ENCODE results near the gene LRRC4C. TPM values are rescaled to one million over a fixed set of nuclear protein-coding genes. Genes with fewer than 3 reads are reported as not detected.

Gene LRRC4C
- total and polyA plus RNA-seq, 2 experiments from 2014 or later = 0.35 to 1.1 TPM

DNA sequence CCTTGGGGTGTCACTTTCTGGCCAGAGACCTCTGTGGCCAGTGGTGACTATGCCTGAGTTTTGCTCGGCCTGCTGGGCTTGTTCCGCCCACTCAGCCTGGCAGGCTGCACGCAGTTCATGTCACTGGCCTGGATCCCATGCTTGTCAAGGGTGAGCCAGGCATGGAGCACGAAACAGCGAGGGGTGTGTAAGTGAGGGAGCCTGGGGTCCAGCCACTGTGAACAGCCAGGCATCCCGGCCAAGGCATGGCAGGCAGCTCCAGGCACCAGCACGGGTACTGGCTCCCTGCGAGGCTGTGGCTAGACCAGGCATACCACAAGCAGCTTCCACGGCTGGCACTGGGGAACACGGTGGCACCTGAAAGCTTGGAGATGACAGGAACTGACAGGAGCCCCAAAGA is 214.3 kb downstream of the LRRC4C start:
- H3K36me3 Mint-ChIP-seq (ENCODE audit: low read depth) = 0 out of 3 replicates have a peak, but pooled peaks cover 3% of the 10 kb centered on the region
- H3K79me2 ChIP-seq (replicated peaks; ENCODE audit: insufficient read depth) = no peaks in the 10 kb centered on the region
- H3K27ac Mint-ChIP-seq = no peak overlapping the region
- H3K27me3 ChIP-seq (ENCODE audit: insufficient read depth) = no peaks in the 10 kb centered on the region
- peaks cover 10% of the 10 kb centered on the region for H3K4me1 Mint-ChIP-seq
- ATAC-seq (no peak), DNase-seq (ENCODE audit: low spot score) (no peak)
- H3F3A ChIP-seq (replicated peaks; ENCODE audit: low read depth) = no peaks in the 10 kb centered on the region
- H3K4me3 Mint-ChIP-seq = no peak overlapping the region
- no peaks in the 10 kb centered on the region for H4K20me1 ChIP-seq (replicated peaks; ENCODE audit: insufficient read depth)
- H3K4me2 ChIP-seq = no peak overlapping the region
- no peaks in the 10 kb centered on the region for H3K36me3 ChIP-seq (ENCODE audit: insufficient read depth)
- H3K4me1 ChIP-seq (ENCODE audit: insufficient read depth) = no peaks in the 10 kb centered on the region
- no peak overlapping the region for H3K27ac ChIP-seq (ENCODE audit: low read depth)
- H3K27me3 Mint-ChIP-seq (ENCODE audit: insufficient read depth, low read depth, poor library complexity) = no peaks in the 10 kb centered on the region
- no peak overlapping the region for H2AFZ ChIP-seq
- H3K9me2 ChIP-seq (ENCODE audit: insufficient read depth) = no peaks in the 10 kb centered on the region
- no peak for TF ChIP-seq EZH2 (IDR thresholded peaks at IDR 0.05; ENCODE audit: low read depth, unreplicated experiment)
- no peak for TF ChIP-seq EZH2phosphoT487 (IDR thresholded peaks at IDR 0.05; ENCODE audit: unreplicated experiment)
- TF ChIP-seq, protein P1, sequence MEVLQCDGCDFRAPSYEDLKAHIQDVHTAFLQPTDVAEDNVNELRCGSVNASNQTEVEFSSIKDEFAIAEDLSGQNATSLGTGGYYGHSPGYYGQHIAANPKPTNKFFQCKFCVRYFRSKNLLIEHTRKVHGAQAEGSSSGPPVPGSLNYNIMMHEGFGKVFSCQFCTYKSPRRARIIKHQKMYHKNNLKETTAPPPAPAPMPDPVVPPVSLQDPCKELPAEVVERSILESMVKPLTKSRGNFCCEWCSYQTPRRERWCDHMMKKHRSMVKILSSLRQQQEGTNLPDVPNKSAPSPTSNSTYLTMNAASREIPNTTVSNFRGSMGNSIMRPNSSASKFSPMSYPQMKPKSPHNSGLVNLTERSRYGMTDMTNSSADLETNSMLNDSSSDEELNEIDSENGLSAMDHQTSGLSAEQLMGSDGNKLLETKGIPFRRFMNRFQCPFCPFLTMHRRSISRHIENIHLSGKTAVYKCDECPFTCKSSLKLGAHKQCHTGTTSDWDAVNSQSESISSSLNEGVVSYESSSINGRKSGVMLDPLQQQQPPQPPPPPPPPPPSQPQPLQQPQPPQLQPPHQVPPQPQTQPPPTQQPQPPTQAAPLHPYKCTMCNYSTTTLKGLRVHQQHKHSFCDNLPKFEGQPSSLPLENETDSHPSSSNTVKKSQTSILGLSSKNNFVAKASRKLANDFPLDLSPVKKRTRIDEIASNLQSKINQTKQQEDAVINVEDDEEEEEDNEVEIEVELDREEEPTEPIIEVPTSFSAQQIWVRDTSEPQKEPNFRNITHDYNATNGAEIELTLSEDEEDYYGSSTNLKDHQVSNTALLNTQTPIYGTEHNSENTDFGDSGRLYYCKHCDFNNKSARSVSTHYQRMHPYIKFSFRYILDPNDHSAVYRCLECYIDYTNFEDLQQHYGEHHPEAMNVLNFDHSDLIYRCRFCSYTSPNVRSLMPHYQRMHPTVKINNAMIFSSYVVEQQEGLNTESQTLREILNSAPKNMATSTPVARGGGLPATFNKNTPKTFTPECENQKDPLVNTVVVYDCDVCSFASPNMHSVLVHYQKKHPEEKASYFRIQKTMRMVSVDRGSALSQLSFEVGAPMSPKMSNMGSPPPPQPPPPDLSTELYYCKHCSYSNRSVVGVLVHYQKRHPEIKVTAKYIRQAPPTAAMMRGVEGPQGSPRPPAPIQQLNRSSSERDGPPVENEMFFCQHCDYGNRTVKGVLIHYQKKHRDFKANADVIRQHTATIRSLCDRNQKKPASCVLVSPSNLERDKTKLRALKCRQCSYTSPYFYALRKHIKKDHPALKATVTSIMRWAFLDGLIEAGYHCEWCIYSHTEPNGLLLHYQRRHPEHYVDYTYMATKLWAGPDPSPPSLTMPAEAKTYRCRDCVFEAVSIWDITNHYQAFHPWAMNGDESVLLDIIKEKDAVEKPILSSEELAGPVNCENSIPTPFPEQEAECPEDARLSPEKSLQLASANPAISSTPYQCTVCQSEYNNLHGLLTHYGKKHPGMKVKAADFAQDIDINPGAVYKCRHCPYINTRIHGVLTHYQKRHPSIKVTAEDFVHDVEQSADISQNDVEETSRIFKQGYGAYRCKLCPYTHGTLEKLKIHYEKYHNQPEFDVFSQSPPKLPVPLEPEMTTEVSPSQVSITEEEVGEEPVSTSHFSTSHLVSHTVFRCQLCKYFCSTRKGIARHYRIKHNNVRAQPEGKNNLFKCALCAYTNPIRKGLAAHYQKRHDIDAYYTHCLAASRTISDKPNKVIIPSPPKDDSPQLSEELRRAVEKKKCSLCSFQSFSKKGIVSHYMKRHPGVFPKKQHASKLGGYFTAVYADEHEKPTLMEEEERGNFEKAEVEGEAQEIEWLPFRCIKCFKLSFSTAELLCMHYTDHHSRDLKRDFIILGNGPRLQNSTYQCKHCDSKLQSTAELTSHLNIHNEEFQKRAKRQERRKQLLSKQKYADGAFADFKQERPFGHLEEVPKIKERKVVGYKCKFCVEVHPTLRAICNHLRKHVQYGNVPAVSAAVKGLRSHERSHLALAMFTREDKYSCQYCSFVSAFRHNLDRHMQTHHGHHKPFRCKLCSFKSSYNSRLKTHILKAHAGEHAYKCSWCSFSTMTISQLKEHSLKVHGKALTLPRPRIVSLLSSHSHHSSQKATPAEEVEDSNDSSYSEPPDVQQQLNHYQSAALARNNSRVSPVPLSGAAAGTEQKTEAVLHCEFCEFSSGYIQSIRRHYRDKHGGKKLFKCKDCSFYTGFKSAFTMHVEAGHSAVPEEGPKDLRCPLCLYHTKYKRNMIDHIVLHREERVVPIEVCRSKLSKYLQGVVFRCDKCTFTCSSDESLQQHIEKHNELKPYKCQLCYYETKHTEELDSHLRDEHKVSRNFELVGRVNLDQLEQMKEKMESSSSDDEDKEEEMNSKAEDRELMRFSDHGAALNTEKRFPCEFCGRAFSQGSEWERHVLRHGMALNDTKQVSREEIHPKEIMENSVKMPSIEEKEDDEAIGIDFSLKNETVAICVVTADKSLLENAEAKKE (CRISPR knock-in tag; IDR thresholded peaks at IDR 0.05) = no peak
- no peak for TF ChIP-seq ZNF114 (CRISPR knock-in tag; IDR thresholded peaks at IDR 0.05)
- no peak for TF ChIP-seq JUNB (IDR thresholded peaks at IDR 0.05; ENCODE audit: unreplicated experiment)
- TF ChIP-seq, protein P2, sequence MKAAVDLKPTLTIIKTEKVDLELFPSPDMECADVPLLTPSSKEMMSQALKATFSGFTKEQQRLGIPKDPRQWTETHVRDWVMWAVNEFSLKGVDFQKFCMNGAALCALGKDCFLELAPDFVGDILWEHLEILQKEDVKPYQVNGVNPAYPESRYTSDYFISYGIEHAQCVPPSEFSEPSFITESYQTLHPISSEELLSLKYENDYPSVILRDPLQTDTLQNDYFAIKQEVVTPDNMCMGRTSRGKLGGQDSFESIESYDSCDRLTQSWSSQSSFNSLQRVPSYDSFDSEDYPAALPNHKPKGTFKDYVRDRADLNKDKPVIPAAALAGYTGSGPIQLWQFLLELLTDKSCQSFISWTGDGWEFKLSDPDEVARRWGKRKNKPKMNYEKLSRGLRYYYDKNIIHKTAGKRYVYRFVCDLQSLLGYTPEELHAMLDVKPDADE (IDR thresholded peaks at IDR 0.05) = no peak
- TF ChIP-seq, protein P3, sequence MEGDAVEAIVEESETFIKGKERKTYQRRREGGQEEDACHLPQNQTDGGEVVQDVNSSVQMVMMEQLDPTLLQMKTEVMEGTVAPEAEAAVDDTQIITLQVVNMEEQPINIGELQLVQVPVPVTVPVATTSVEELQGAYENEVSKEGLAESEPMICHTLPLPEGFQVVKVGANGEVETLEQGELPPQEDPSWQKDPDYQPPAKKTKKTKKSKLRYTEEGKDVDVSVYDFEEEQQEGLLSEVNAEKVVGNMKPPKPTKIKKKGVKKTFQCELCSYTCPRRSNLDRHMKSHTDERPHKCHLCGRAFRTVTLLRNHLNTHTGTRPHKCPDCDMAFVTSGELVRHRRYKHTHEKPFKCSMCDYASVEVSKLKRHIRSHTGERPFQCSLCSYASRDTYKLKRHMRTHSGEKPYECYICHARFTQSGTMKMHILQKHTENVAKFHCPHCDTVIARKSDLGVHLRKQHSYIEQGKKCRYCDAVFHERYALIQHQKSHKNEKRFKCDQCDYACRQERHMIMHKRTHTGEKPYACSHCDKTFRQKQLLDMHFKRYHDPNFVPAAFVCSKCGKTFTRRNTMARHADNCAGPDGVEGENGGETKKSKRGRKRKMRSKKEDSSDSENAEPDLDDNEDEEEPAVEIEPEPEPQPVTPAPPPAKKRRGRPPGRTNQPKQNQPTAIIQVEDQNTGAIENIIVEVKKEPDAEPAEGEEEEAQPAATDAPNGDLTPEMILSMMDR (conservative IDR thresholded peaks at IDR 0.05; ENCODE audit: low read depth in 2 of 2) = no peak
- TF ChIP-seq NANOG (IDR thresholded peaks at IDR 0.05; ENCODE audit: borderline replicate concordance) = no peak
- TF ChIP-seq CREB1 (CRISPR knock-in tag; IDR thresholded peaks at IDR 0.05; ENCODE audit: low read depth) = no peak
- no peak for TF ChIP-seq ZNF331 (CRISPR knock-in tag; IDR thresholded peaks at IDR 0.05; ENCODE audit: low read depth)
- TF ChIP-seq, protein P4, sequence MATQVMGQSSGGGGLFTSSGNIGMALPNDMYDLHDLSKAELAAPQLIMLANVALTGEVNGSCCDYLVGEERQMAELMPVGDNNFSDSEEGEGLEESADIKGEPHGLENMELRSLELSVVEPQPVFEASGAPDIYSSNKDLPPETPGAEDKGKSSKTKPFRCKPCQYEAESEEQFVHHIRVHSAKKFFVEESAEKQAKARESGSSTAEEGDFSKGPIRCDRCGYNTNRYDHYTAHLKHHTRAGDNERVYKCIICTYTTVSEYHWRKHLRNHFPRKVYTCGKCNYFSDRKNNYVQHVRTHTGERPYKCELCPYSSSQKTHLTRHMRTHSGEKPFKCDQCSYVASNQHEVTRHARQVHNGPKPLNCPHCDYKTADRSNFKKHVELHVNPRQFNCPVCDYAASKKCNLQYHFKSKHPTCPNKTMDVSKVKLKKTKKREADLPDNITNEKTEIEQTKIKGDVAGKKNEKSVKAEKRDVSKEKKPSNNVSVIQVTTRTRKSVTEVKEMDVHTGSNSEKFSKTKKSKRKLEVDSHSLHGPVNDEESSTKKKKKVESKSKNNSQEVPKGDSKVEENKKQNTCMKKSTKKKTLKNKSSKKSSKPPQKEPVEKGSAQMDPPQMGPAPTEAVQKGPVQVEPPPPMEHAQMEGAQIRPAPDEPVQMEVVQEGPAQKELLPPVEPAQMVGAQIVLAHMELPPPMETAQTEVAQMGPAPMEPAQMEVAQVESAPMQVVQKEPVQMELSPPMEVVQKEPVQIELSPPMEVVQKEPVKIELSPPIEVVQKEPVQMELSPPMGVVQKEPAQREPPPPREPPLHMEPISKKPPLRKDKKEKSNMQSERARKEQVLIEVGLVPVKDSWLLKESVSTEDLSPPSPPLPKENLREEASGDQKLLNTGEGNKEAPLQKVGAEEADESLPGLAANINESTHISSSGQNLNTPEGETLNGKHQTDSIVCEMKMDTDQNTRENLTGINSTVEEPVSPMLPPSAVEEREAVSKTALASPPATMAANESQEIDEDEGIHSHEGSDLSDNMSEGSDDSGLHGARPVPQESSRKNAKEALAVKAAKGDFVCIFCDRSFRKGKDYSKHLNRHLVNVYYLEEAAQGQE (IDR thresholded peaks at IDR 0.05; ENCODE audit: unreplicated experiment) = no peak
- TF ChIP-seq POLR2AphosphoS5 (IDR thresholded peaks at IDR 0.05; ENCODE audit: low read depth) = no peak
- TF ChIP-seq STAT1 (IDR thresholded peaks at IDR 0.05; ENCODE audit: unreplicated experiment) = no peak
- no peaks in the 10 kb centered on the region; the same call in 1 of the 3 replicates for H3K9me3 Mint-ChIP-seq
- H3K4me3 ChIP-seq = no peak overlapping the region

Measured in GM23338 (cell line).